Measurements from ENCODE around the gene CARD14.
"Not testable (repeated sequence)": the region's sequence is repeated elsewhere in the genome, so short reads cannot be mapped to it uniquely, and the experiment has no call there.

Gene CARD14

DNA sequence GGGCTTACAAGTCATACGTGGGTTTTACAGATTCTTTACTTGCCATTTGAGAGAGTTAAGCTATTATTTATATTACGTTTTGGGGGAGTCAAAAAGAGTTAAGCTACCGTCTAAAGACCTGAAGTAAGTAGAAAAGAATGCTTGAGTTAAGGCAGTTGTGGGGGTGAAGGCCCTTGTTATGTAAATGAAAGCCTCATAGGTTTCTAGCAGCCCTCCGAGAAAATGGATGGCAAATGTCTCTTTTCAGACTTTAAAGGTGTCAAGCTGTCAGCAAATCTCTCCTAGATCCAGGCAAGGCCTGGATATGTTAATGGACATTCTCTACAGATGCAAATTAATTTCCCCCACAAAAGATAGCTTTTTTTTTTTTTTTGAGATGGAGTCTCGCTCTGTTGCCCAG lies 15.7 kb upstream of the CARD14 start:
- no peak overlapping the region for H3K4me3 ChIP-seq (ENCODE audit: low read depth, low read length)
- TF ChIP-seq, protein P1, sequence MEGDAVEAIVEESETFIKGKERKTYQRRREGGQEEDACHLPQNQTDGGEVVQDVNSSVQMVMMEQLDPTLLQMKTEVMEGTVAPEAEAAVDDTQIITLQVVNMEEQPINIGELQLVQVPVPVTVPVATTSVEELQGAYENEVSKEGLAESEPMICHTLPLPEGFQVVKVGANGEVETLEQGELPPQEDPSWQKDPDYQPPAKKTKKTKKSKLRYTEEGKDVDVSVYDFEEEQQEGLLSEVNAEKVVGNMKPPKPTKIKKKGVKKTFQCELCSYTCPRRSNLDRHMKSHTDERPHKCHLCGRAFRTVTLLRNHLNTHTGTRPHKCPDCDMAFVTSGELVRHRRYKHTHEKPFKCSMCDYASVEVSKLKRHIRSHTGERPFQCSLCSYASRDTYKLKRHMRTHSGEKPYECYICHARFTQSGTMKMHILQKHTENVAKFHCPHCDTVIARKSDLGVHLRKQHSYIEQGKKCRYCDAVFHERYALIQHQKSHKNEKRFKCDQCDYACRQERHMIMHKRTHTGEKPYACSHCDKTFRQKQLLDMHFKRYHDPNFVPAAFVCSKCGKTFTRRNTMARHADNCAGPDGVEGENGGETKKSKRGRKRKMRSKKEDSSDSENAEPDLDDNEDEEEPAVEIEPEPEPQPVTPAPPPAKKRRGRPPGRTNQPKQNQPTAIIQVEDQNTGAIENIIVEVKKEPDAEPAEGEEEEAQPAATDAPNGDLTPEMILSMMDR (IDR thresholded peaks at IDR 0.05; ENCODE audit: insufficient read depth, low read length, missing control alignments), result no peak
- POLR2A ChIA-PET, result no interaction called here
- CTCF ChIA-PET, result no interaction called here
- no peak for DNase-seq (ENCODE audit: low read depth, low spot score)

DNA sequence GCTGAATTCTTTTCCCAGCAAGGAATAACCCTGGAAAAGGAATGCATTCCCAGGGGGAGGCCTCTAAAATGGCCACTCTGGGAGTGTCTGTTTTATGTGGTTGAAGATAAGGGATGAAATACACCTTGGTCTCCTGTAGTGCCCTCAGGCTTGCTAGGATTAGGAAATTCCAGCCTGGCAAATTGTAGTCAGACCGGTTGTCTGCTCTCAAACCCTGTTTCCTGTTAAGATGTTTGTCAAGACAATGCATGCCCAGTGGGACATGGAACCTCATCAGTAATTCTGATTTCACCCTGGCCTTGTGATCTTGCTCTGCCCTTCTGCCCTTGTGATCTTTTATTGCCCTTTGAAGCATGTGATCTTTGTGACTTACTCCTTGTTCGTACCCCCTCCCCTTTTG lies 14.2 kb upstream of the CARD14 start:
- DNase-seq (ENCODE audit: low read depth, low spot score); H3K4me3 ChIP-seq (ENCODE audit: low read depth, low read length); POLR2A ChIA-PET: not testable (repeated sequence)
- CTCF ChIA-PET, result interaction anchor here (1.2 kb wide), 1 partner anchor 54 kb away, joined by 4 read pairs; the partner anchor contains the start of gene GAA

DNA sequence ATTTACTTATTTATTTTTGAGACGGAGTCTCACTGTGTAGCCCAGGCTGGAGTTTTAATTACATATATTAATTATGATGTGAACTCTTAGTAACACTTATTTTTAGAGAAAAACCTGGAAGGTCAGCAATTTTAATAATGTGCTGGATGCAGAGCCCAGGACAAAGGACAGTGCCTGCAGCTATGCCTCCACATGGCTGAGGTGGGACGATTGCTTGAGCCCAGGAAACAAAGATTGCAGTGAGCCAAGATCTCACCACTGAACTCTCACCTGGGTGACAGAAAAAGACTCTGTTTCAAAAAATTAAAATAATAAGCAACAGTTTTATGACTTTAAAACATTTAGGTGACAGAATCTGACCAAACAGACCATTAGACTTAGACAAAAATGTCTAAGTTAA lies 11.0 kb upstream of the CARD14 start:
- TF ChIP-seq, protein P1 (IDR thresholded peaks at IDR 0.05; ENCODE audit: insufficient read depth, low read length, missing control alignments), result no peak
- DNase-seq (ENCODE audit: low read depth, low spot score), result no peak
- no peak overlapping the region for H3K4me3 ChIP-seq (ENCODE audit: low read depth, low read length)
- ChIA-PET CTCF (interaction anchor here (0.6 kb wide), 1 partner anchor 57 kb away, joined by 3 read pairs; the partner anchor contains the start of gene GAA), POLR2A (no interaction called here)

DNA sequence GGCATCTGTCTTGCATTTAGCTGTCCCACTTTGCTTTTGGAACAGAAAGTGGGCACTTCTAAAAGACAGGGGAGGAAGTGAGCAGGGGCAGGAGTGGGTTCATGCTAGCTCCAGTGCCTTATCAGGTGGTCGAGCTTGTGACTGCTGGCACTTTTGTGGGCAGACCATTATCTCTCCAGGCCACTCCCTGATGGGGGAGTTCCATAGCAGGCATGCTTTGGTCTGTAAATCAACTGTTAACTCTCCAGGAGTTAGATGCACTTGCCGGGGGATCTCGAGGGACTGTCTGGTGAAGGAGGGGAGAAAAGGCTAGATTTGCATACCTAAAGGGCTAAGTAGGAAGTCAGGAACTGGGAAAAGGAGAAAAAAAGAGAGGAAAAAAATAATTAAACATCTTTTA lies 9.3 kb upstream of the CARD14 start:
- CTCF ChIA-PET, result no interaction called here
- POLR2A ChIA-PET, result no interaction called here
- DNase-seq (ENCODE audit: low read depth, low spot score), result no peak
- TF ChIP-seq, protein P1 (IDR thresholded peaks at IDR 0.05; ENCODE audit: insufficient read depth, low read length, missing control alignments), result no peak
- H3K4me3 ChIP-seq (ENCODE audit: low read depth, low read length), result no peak overlapping the region

DNA sequence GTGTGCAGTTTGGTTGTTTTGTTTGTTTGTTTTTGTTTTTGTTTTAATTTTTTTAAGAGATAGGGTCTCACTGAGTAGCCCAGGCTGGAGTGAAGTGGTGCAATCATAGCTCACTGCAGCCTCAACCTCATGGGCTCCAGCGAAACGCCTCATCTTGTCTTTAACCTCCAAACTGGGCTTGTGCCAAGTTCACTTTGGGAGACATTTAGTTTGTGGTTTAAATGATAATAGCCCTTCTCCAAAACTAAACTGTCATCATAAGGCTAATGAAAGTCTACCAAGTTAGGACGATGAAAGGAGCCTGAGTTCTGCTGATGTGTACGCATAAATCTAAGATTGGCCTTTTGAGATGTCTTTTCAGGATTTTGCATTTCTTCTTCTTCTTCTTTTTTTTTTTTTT lies 6.5 kb upstream of the CARD14 start:
- DNase-seq (ENCODE audit: low read depth, low spot score), result no peak
- TF ChIP-seq, protein P1 (IDR thresholded peaks at IDR 0.05; ENCODE audit: insufficient read depth, low read length, missing control alignments), result no peak
- ChIA-PET CTCF (interaction anchor here (1.0 kb wide), 1 partner anchor 62 kb away, joined by 3 read pairs; the partner anchor contains the start of gene GAA), POLR2A (no interaction called here)
- H3K4me3 ChIP-seq (ENCODE audit: low read depth, low read length), result no peak overlapping the region

DNA sequence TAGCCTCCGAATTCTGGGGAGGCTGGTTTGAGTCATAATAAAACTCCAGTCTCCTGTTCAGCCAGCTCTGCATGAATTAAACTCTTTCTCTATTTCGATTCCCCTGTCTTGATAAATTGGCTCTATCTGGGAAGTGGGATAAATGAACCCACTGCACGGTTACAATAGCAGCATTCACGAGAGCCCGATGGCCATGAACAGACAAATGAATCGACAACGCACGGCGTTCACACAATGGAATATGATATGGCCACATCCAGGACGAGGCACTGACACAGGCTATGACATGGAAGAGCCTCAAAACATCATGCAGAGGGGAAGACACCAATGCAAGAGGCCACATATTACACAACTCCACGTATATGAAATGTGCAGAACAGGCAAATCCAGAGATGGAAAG lies 5.6 kb upstream of the CARD14 start:
- POLR2A ChIA-PET, result no interaction called here

DNA sequence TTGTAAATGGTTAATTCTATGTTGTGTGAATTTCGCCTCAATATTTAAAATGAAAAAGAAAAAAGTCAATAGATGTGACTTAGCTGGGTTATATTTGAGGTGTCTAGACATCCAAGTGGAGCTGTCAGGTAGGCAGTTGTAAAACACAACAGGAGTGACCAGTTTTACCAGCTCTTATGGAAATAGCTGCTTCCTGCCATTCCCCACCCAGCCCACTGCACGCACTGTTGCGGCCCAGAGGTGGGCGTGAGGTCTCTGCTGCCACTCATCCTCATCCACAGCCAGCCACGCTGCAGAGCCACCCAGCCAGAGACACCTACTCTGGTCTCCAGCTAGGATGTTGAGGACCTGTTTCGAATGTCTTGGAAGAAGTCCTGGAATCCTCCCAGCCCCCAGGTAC lies 3.4 kb upstream of the CARD14 start:
- TF ChIP-seq, protein P1 (IDR thresholded peaks at IDR 0.05; ENCODE audit: insufficient read depth, low read length, missing control alignments), result no peak
- DNase-seq (ENCODE audit: low read depth, low spot score), result no peak
- POLR2A ChIA-PET, result no interaction called here
- H3K4me3 ChIP-seq (ENCODE audit: low read depth, low read length), result no peak overlapping the region
- CTCF ChIA-PET, result interaction anchor here (1.2 kb wide), 1 partner anchor 65 kb away, joined by 3 read pairs; the partner anchor contains the start of gene GAA

More for the DNA sequence above, 5.6 kb upstream of the CARD14 start:
- no peak for DNase-seq (ENCODE audit: low read depth, low spot score)
- TF ChIP-seq, protein P1 (IDR thresholded peaks at IDR 0.05; ENCODE audit: insufficient read depth, low read length, missing control alignments), result no peak
- CTCF ChIA-PET, result no interaction called here
- H3K4me3 ChIP-seq (ENCODE audit: low read depth, low read length), result no peak overlapping the region
